WTC11 (cell line): ENCODE data around the gene AGAP1. TPM values are rescaled to one million over a fixed set of nuclear protein-coding genes. Genes with fewer than 3 reads are reported as not detected.

Experiments
- ATAC-seq: fragments of 200-7000 bp; cut with Tn5 transposase; 2 replicates; pipeline ENCODE4 v1.10.0; 2021; ENCODE audit warnings: mild to moderate bottlenecking, moderate library complexity
- CTCF ChIA-PET: fragments of 300-600 bp; sonication (Branson Sonifier 250); formaldehyde crosslinking; loops from one replicate; lab custom pipeline; 2021; ENCODE audit warnings: antibody characterized with exemption; lab: Charles Lee
- POLR2A ChIA-PET: fragments of 350-600 bp; sonication (Branson Sonifier 250); formaldehyde crosslinking; loops from one replicate; lab custom pipeline; 2021; ENCODE audit warnings: antibody characterized with exemption; lab: Charles Lee
- DNase-seq: peaks from one replicate; pipeline ENCODE4 v3.0.0; 2021; ENCODE audit warnings: low spot score
- H3K27ac Mint-ChIP-seq: 2 replicates; pipeline ENCODE4 v1.8.0; 2021; ENCODE audit warnings: mixed read lengths
- H3K27me3 Mint-ChIP-seq: 2 replicates; pipeline ENCODE4 v1.8.0; 2021; ENCODE audit warnings: low read depth, mild to moderate bottlenecking, moderate library complexity, mixed read lengths
- H3K36me3 Mint-ChIP-seq: 2 replicates; pipeline ENCODE4 v1.8.0; 2021; ENCODE audit warnings: mixed read lengths
- H3K4me1 Mint-ChIP-seq: 2 replicates; pipeline ENCODE4 v1.8.0; 2022; ENCODE audit warnings: mixed read lengths
- H3K4me3 Mint-ChIP-seq: 2 replicates; pipeline ENCODE4 v1.8.0; 2021; ENCODE audit warnings: mild to moderate bottlenecking, moderate library complexity, mixed read lengths
- H3K9me3 Mint-ChIP-seq: 2 replicates; pipeline ENCODE4 v1.8.0; 2021; ENCODE audit warnings: mixed read lengths
- ATF2 ChIP-seq: sonication (generic); formaldehyde crosslinking; IDR thresholded peaks from 2 replicates; pipeline ENCODE4 v1.8.1; 2022; ENCODE audit warnings: low read depth, missing genetic modification reagents, borderline replicate concordance
- ATF6 ChIP-seq: sonication (generic); formaldehyde crosslinking; IDR thresholded peaks from 2 replicates; pipeline ENCODE4 v1.8.1; 2023; ENCODE audit warnings: mild to moderate bottlenecking, missing genetic modification reagents
- CBFB ChIP-seq: sonication (generic); formaldehyde crosslinking; IDR thresholded peaks from 2 replicates; pipeline ENCODE4 v1.8.1; 2022; ENCODE audit warnings: mild to moderate bottlenecking, low read depth, missing genetic modification reagents
- CREM ChIP-seq: sonication (generic); formaldehyde crosslinking; IDR thresholded peaks from 2 replicates; pipeline ENCODE4 v1.8.1; 2022; ENCODE audit warnings: mild to moderate bottlenecking, missing genetic modification reagents, moderate library complexity
- E2F1 ChIP-seq: sonication (generic); formaldehyde crosslinking; IDR thresholded peaks from 2 replicates; pipeline ENCODE4 v1.8.0; 2022; ENCODE audit warnings: mild to moderate bottlenecking, missing genetic modification reagents
- EMX1 ChIP-seq: fragments of 250-450 bp; sonication (Bioruptor Pico); IDR thresholded peaks from 2 replicates; pipeline ENCODE4 v1.8.0; 2021; ENCODE audit warnings: mild to moderate bottlenecking
- ETV6 ChIP-seq: sonication (generic); formaldehyde crosslinking; IDR thresholded peaks from 2 replicates; pipeline ENCODE4 v1.8.1; 2022; ENCODE audit warnings: mild to moderate bottlenecking, missing genetic modification reagents
- JAZF1 ChIP-seq: fragments of 250-450 bp; sonication (Bioruptor Pico); IDR thresholded peaks from 2 replicates; pipeline ENCODE4 v1.9.0; 2021; ENCODE audit warnings: moderate library complexity, mild to moderate bottlenecking, inconsistent platforms
- JUN ChIP-seq: sonication (generic); formaldehyde crosslinking; IDR thresholded peaks from 2 replicates; pipeline ENCODE4 v1.8.0; 2023; ENCODE audit warnings: mild to moderate bottlenecking, missing genetic modification reagents
- PRRX2 ChIP-seq: fragments of 250-450 bp; sonication (Bioruptor Pico); IDR thresholded peaks from 2 replicates; pipeline ENCODE4 v1.8.0; 2021; ENCODE audit warnings: mild to moderate bottlenecking
- TCF7 ChIP-seq: sonication (generic); formaldehyde crosslinking; IDR thresholded peaks from 2 replicates; pipeline ENCODE4 v1.8.0; 2022; ENCODE audit warnings: mild to moderate bottlenecking, low read depth, missing genetic modification reagents, moderate library complexity
- USF2 ChIP-seq: sonication (generic); formaldehyde crosslinking; IDR thresholded peaks from 2 replicates; pipeline ENCODE4 v1.8.1; 2023; ENCODE audit warnings: mild to moderate bottlenecking, missing genetic modification reagents, moderate library complexity
- ZBTB43 ChIP-seq: sonication (generic); formaldehyde crosslinking; IDR thresholded peaks from 2 replicates; pipeline ENCODE4 v1.8.1; 2023; ENCODE audit warnings: mild to moderate bottlenecking, missing genetic modification reagents
- ZNF138 ChIP-seq: sonication (generic); formaldehyde crosslinking; conservative IDR thresholded peaks from 2 replicates; pipeline ENCODE4 v1.8.1; 2022; ENCODE audit warnings: mild to moderate bottlenecking, moderate library complexity, missing genetic modification reagents
- ZNF219 ChIP-seq: sonication (generic); formaldehyde crosslinking; IDR thresholded peaks from 2 replicates; pipeline ENCODE4 v1.8.0; 2023; ENCODE audit warnings: missing genetic modification reagents, mild to moderate bottlenecking, borderline replicate concordance
- ZNF396 ChIP-seq: fragments of 250-450 bp; sonication (Bioruptor Pico); IDR thresholded peaks from 2 replicates; pipeline ENCODE4 v1.8.0; 2021; ENCODE audit warnings: mild to moderate bottlenecking, moderate library complexity, borderline replicate concordance
- ZNF416 ChIP-seq: fragments of 250-450 bp; sonication (Bioruptor Pico); IDR thresholded peaks from 2 replicates; pipeline ENCODE4 v1.9.0; 2021; ENCODE audit warnings: mild to moderate bottlenecking, inconsistent platforms
- ZNF512 ChIP-seq: sonication (generic); formaldehyde crosslinking; IDR thresholded peaks from 2 replicates; pipeline ENCODE4 v1.8.1; 2022; ENCODE audit warnings: missing genetic modification reagents, borderline replicate concordance
- ZNF532 ChIP-seq: fragments of 250-450 bp; sonication (Bioruptor Pico); IDR thresholded peaks from 2 replicates; pipeline ENCODE4 v1.9.0; 2021; ENCODE audit warnings: mild to moderate bottlenecking, borderline replicate concordance
- total RNA-seq: library from RNA; stranded (reverse); gene quantifications from 3 replicates; pipeline ENCODE4 v1.2.3, GENCODE V29; 2021

Gene AGAP1
- total RNA-seq, 1 experiment from 2014 or later, result 49.3 TPM

- no peak for TF ChIP-seq ZNF532 (CRISPR knock-in tag)
- TF ChIP-seq PRRX2, result no peak
- no peak for TF ChIP-seq ZNF138
- no peak for TF ChIP-seq ETV6 (CRISPR knock-in tag)
- no peak for TF ChIP-seq E2F1
- no peak for TF ChIP-seq TCF7 (CRISPR knock-in tag)
- no peak for TF ChIP-seq CREM
- no peak for TF ChIP-seq CBFB
- no peak for TF ChIP-seq ATF6
Measured at GRCh38 chr2:236106761-236107160, 612.9 kb downstream of the AGAP1 start (continued).

- Mint-ChIP-seq H3K27me3 (no peaks in the 10 kb centered on the region), H3K27ac (0 out of 2 replicates have a peak overlapping the region, but pooled peaks have one; percentile 60), H3K4me1 (peaks cover 43% of the 10 kb centered on the region), H3K36me3 (no peaks in the 10 kb centered on the region), H3K4me3 (no peak overlapping the region), H3K9me3 (peaks cover 5% of the 10 kb centered on the region; the same call in 1 of the 2 replicates)
- peak; percentile 27; the same call in 1 of the 2 replicates for ATAC-seq
- DNase-seq, result no peak
- CTCF ChIA-PET, result interaction anchor here (1.5 to 2.0 kb wide), 6 partner anchors 11 to 171 kb away, joined by 4 to 9 read pairs (median 6); no protein-coding TSS in a partner anchor
- POLR2A ChIA-PET, result no interaction called here
- TF ChIP-seq ATF6 (no peak), ZNF396 (CRISPR knock-in tag) (no peak), E2F1 (no peak), USF2 (CRISPR knock-in tag) (no peak), ZNF416 (no peak), ATF2 (CRISPR knock-in tag) (no peak), EMX1 (CRISPR knock-in tag) (no peak), ZNF512 (CRISPR knock-in tag) (no peak), JUN (CRISPR knock-in tag) (no peak), ZNF219 (CRISPR knock-in tag) (no peak), JAZF1 (CRISPR knock-in tag) (no peak), ZBTB43 (CRISPR knock-in tag) (no peak)
Measured at GRCh38 chr2:236107536-236107935, 613.7 kb downstream of the AGAP1 start.
